ENCODE results near the gene ADORA2A. TPM values are rescaled to one million over a fixed set of nuclear protein-coding genes. Genes with fewer than 3 reads are reported as not detected.

The ADORA2A gene
- total RNA-seq, 1 experiment from 2014 or later: 3.5 TPM

DNA sequence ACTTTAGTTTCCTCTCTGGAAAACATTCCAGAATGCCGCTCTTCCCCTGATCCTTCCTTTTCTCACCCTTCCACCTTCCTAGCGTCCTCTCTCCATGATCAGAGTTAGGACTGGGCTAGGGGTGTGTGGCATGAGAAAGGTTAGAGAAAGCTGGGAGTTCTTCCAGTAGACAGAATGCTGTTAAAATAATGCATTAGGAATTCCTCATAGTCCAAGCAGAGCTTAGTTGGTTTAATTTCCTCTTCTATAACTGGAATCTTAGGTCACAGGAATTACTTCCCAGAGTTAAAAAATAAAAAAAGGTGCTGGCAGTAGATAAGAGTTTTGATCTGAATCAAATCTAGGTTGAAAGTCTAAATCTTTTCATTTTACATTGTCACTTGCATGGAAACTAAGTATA, 37.2 kb upstream of the ADORA2A start:
- H3K9ac ChIP-seq (ENCODE audit: extremely low read depth, insufficient read length, low read length): no peak overlapping the region
- H2BK12ac ChIP-seq (ENCODE audit: insufficient read length, low read depth, low read length): no peak overlapping the region
- no peak overlapping the region for H3K27ac ChIP-seq (ENCODE audit: insufficient read length, low read depth, low read length)
- Mint-ChIP-seq H3K9me3 (no peaks in the 10 kb centered on the region), H3K27me3 (ENCODE audit: low read depth) (no peaks in the 10 kb centered on the region), H3K27ac (peak overlapping the region in 1 of 3 experiments; percentile 58; a peak in 1 of 7 replicates), H3K4me1 (no peaks in the 10 kb centered on the region), H3K36me3 (ENCODE audit: insufficient read depth in 1 of 3, low read depth in 3 of 3) (peaks cover 5 to 12% (median 6%) of the 10 kb centered on the region in 3 experiments; a peak in 6 of 7 replicates), H3K4me3 (no peak overlapping the region)
- no peak overlapping the region for H3K23ac ChIP-seq (ENCODE audit: insufficient read length, low read depth, low read length)
- H2AFZ ChIP-seq (ENCODE audit: low read length): no peak overlapping the region
- no peak overlapping the region for H3T11ph ChIP-seq (ENCODE audit: low read length)
- no peak overlapping the region for H3K4me2 ChIP-seq (ENCODE audit: insufficient read depth, insufficient read length, low read length)
- no peak overlapping the region for H2BK15ac ChIP-seq (ENCODE audit: low read depth, low read length)
- H3K79me1 ChIP-seq (ENCODE audit: insufficient read depth, low read depth, low read length, poor library complexity, severe bottlenecking): no peaks in the 10 kb centered on the region
- no peak overlapping the region for H4K91ac ChIP-seq (ENCODE audit: insufficient read length, low read depth, low read length)
- no peak overlapping the region for H4K5ac ChIP-seq (ENCODE audit: insufficient read length, low read depth, low read length)
- no peaks in the 10 kb centered on the region for H3K23me2 ChIP-seq (ENCODE audit: insufficient read length, low read depth, low read length, poor library complexity, severe bottlenecking)
- no peaks in the 10 kb centered on the region for H3K27me3 ChIP-seq (ENCODE audit: insufficient read depth, low read length)
- H3K4me1 ChIP-seq (ENCODE audit: insufficient read depth, low read length): no peaks in the 10 kb centered on the region
- H2BK120ac ChIP-seq (ENCODE audit: low read depth, low read length, poor library complexity, severe bottlenecking): no peak overlapping the region
- H3K79me2 ChIP-seq (ENCODE audit: insufficient read depth, low read length): no peaks in the 10 kb centered on the region
- H3K18ac ChIP-seq (ENCODE audit: insufficient read length, low read depth, low read length): no peak overlapping the region
- no peak overlapping the region for H4K8ac ChIP-seq (replicated peaks; ENCODE audit: insufficient read length, low read depth, low read length)
- no peak overlapping the region for H2BK20ac ChIP-seq (ENCODE audit: low read depth, low read length, poor library complexity, severe bottlenecking)
- H4K20me1 ChIP-seq (ENCODE audit: control insufficient read depth, insufficient read depth, insufficient read length): no peaks in the 10 kb centered on the region
- H3K9me3 ChIP-seq (ENCODE audit: control insufficient read depth, low read depth, low read length): no peaks in the 10 kb centered on the region
- TF ChIP-seq, protein P1, sequence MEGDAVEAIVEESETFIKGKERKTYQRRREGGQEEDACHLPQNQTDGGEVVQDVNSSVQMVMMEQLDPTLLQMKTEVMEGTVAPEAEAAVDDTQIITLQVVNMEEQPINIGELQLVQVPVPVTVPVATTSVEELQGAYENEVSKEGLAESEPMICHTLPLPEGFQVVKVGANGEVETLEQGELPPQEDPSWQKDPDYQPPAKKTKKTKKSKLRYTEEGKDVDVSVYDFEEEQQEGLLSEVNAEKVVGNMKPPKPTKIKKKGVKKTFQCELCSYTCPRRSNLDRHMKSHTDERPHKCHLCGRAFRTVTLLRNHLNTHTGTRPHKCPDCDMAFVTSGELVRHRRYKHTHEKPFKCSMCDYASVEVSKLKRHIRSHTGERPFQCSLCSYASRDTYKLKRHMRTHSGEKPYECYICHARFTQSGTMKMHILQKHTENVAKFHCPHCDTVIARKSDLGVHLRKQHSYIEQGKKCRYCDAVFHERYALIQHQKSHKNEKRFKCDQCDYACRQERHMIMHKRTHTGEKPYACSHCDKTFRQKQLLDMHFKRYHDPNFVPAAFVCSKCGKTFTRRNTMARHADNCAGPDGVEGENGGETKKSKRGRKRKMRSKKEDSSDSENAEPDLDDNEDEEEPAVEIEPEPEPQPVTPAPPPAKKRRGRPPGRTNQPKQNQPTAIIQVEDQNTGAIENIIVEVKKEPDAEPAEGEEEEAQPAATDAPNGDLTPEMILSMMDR (conservative IDR thresholded peaks at IDR 0.05): no peak
- H2BK5ac ChIP-seq (ENCODE audit: insufficient read length, low read length): no peak overlapping the region
- WGBS (ENCODE audit: extremely low coverage, insufficient read length, low lambda C conversion rate): no CpG with 5 or more reads among the region's 2 CpGs
- H2AK5ac ChIP-seq (ENCODE audit: insufficient read length, low read length): no peak overlapping the region
- no peak for DNase-seq
- H3K14ac ChIP-seq (ENCODE audit: insufficient read depth, low read length): no peak overlapping the region
- no peak overlapping the region for H3K56ac ChIP-seq (ENCODE audit: insufficient read length, low read depth, low read length)
- no peak overlapping the region for H3K4ac ChIP-seq (ENCODE audit: low read depth, low read length)

All from H9 (cell line).